Esophagus squamous epithelium (tissue), 5 donors: ENCODE results near the gene PRSS57. TPM values are rescaled to one million over a fixed set of nuclear protein-coding genes. Genes with fewer than 3 reads are reported as not detected.

Experiments
- DNase-seq: peaks from one replicate; lab custom pipeline; 2025; lab: John Stamatoyannopoulos, UW
- H3K27ac ChIP-seq, 4 donors: fragments of 200-600 bp; sonication (generic); one replicate each; pipeline ENCODE4 v1.5.1; 2016 to 2019; ENCODE audit warnings: mild to moderate bottlenecking in 1 of 4
- H3K27me3 ChIP-seq, 4 donors: fragments of 200-600 bp; sonication (generic); 1 replicate in 3 of 4; 2 replicates in 1 of 4; pipeline versions ENCODE4 v1.5.1 to v1.6.0; 2017 to 2021; ENCODE audit warnings: antibody characterized with exemption in 1 of 4
- H3K36me3 ChIP-seq, 3 donors: fragments of 200-600 bp; sonication (generic); one replicate each; pipeline ENCODE4 v1.5.1; 2016 to 2019
- H3K4me1 ChIP-seq, 3 donors: fragments of 200-600 bp; sonication (generic); one replicate each; pipeline ENCODE4 v1.5.1; 2017 to 2019
- H3K4me3 ChIP-seq, 4 donors: fragments of 200-600 bp; sonication (generic); 1 replicate in 3 of 4; 2 replicates in 1 of 4; pipeline ENCODE4 v1.5.1; 2016 to 2019; ENCODE audit warnings: mild to moderate bottlenecking in 2 of 4, moderate library complexity in 1 of 4
- H3K9me3 ChIP-seq, 3 donors: fragments of 200-600 bp; sonication (generic); one replicate each; pipeline ENCODE4 v1.5.1; 2016 to 2019
- CTCF ChIP-seq, 6 experiments: fragments of 450-650 bp in 4 of 6; fragments of 200-600 bp in 2 of 6; sonication (generic) in 2 of 6; IDR thresholded peaks; one replicate each; pipeline ENCODE4 v1.5.1; 2016 to 2019; ENCODE audit warnings: antibody characterized with exemption in 6 of 6, mild to moderate bottlenecking in 4 of 6, moderate library complexity in 4 of 6
- POLR2A ChIP-seq, 4 donors: fragments of 450-650 bp; IDR thresholded peaks; one replicate each; pipeline ENCODE4 v1.6.1; 2017; ENCODE audit warnings: antibody characterized with exemption in 4 of 4, mild to moderate bottlenecking in 4 of 4, moderate library complexity in 3 of 4
- WGBS, 2 donors: methylation state at CpG; one replicate each; pipeline ENCODE4 v1.1.5; 2018; 5-methylcytosine and 5-hydroxymethylcytosine counted together
- intact Hi-C: fragments of 100-400 bp; cut with DNase I; formaldehyde crosslinking; loops from one replicate; pipeline ENCODE4 v1.15.0; 2022
- total RNA-seq, 4 donors: library from RNA; depleted of rRNA; stranded (reverse); fragments of >200 nt; gene quantifications; one replicate each; pipeline ENCODE4 v1.1.0, GENCODE V29; 2016
- donor health status: DM: yes; HTN: yes; CAD: no.

The PRSS57 gene
- total RNA-seq, 4 donors from 2014 or later: not detected

DNA sequence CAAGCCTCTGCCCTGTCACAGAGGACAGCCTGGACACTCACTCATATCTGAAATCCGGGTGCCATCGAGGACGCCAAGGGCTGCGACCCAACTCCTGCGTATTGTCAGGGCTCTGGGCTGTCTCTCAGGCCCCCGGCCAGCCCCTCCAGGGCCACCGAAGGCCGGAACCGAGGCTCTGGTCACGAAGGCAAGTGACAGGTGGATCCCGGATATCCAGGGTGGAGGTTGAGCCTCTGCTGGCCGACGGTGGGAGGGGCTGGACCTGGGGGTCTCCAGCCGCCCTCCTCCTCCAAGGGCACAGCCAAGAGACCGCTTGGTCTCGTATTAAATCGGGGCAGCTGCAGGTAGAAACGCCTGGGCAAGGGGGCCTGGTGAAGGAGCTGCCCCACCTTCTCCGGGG lies 37.6 kb downstream of the PRSS57 start:
- peaks cover 45 to 79% (median 46%) of the 10 kb centered on the region in 3 donors for H3K4me1 ChIP-seq

GRCh38 chr19:656751-657559 lies 38.3 kb downstream of the PRSS57 start:
- Histone ChIP-seq H3K27me3 (no peaks in the 10 kb centered on the region), H3K36me3 (peaks cover 11 to 65% (median 13%) of the 10 kb centered on the region in 3 donors), H3K27ac (no peak overlapping the region), H3K9me3 (no peaks in the 10 kb centered on the region), H3K4me3 (no peak overlapping the region), H3K4me1 (peaks cover 43 to 75% (median 46%) of the 10 kb centered on the region in 3 donors)
- no peak for DNase-seq
- intact Hi-C loops: no loop called here
- TF ChIP-seq POLR2A (IDR thresholded peaks at IDR 0.05): no peak
- WGBS, 2 donors: 72 to 92% methylated on average over 21 to 26 of the region's 43 CpGs

More for the DNA sequence above, 37.6 kb downstream of the PRSS57 start:
- Histone ChIP-seq H3K27me3 (no peaks in the 10 kb centered on the region), H3K4me3 (no peak overlapping the region), H3K27ac (no peak overlapping the region), H3K9me3 (no peaks in the 10 kb centered on the region), H3K36me3 (peaks cover 6 to 59% (median 13%) of the 10 kb centered on the region in 3 donors)
- DNase-seq: no peak
- WGBS, 2 donors: 61 to 80% methylated on average over 1 to 5 of the region's 19 CpGs
- intact Hi-C loops: no loop called here
- TF ChIP-seq CTCF (IDR thresholded peaks at IDR 0.05): no peak
- TF ChIP-seq POLR2A (IDR thresholded peaks at IDR 0.05): no peak

DNA sequence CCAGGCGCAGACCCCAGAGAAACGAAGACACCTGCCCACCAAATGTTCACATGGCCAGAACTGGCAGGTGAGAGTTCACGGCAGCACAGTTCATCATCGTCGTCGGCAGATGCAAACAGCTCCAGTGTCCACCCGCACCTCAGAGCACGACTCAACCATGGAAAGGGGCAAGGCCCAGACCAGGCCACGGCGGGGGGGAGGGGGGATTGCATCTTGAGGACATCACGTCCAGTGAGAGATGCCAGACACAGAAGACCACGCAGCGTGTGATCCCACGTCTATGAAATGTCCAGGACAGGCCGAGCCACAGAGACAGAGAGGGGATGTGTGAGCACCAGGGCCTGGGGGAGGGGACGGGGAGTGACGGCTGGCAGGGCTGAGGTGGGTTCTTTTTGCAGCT lies 39.6 kb downstream of the PRSS57 start:
- Histone ChIP-seq H3K9me3 (no peaks in the 10 kb centered on the region), H3K27me3 (no peaks in the 10 kb centered on the region), H3K27ac (no peak overlapping the region), H3K4me3 (no peak overlapping the region), H3K36me3 (peaks cover 22 to 78% (median 24%) of the 10 kb centered on the region in 3 donors), H3K4me1 (peaks cover 31 to 62% (median 34%) of the 10 kb centered on the region in 3 donors)
- intact Hi-C loops: no loop called here
- 79 to 85% methylated on average over 11 to 14 of the region's 17 CpGs for WGBS, 2 donors
- no peak for DNase-seq
- TF ChIP-seq CTCF (IDR thresholded peaks at IDR 0.05): no peak
- TF ChIP-seq POLR2A (IDR thresholded peaks at IDR 0.05): no peak

GRCh38 chr19:653425-653824 lies 41.8 kb downstream of the PRSS57 start:
- no peak for TF ChIP-seq POLR2A (IDR thresholded peaks at IDR 0.05)
- no peak for TF ChIP-seq CTCF (IDR thresholded peaks at IDR 0.05)
- no peak for DNase-seq
- Histone ChIP-seq H3K4me3 (no peak overlapping the region), H3K36me3 (peaks cover 42 to 98% (median 44%) of the 10 kb centered on the region in 3 donors), H3K27ac (no peak overlapping the region), H3K9me3 (no peaks in the 10 kb centered on the region), H3K27me3 (no peaks in the 10 kb centered on the region), H3K4me1 (peaks cover 8 to 40% (median 13%) of the 10 kb centered on the region in 3 donors)
- 88 to 93% methylated on average over 8 to 13 of the region's 17 CpGs for WGBS, 2 donors
- intact Hi-C loops: no loop called here

- no peak for DNase-seq
- no peaks in the 10 kb centered on the region for H3K27me3 ChIP-seq
- H3K4me1 ChIP-seq: peaks cover 1 to 33% (median 6%) of the 10 kb centered on the region in 3 donors
- TF ChIP-seq POLR2A (IDR thresholded peaks at IDR 0.05) (no peak), CTCF (IDR thresholded peaks at IDR 0.05) (no peak)
- WGBS, 2 donors: 90 to 92% methylated on average over 2 to 10 of the region's 54 CpGs
- H3K36me3 ChIP-seq: peaks cover 49 to 98% (median 49%) of the 10 kb centered on the region in 3 donors
- no peak overlapping the region for H3K4me3 ChIP-seq
- no peak overlapping the region for H3K27ac ChIP-seq
- intact Hi-C loops: no loop called here
- no peaks in the 10 kb centered on the region for H3K9me3 ChIP-seq
Measured at GRCh38 chr19:652467-653389, 42.5 kb downstream of the PRSS57 start.
